SK-N-SH treated with all-trans-retinoic acid at 6 μM for 48 hours (cell line): ENCODE measurements around the gene MAP4K4.

Source experiments
- CSRNP3 ChIP-seq: fragments of 250-450 bp; sonication (Bioruptor Pico); IDR thresholded peaks from 2 replicates; pipeline ENCODE4 v1.5.1; 2021; ENCODE audit warnings: mild to moderate bottlenecking, moderate library complexity
- ESRRG ChIP-seq: fragments of 250-450 bp; sonication (Bioruptor Pico); IDR thresholded peaks from 2 replicates; pipeline ENCODE4 v1.6.1; 2021; ENCODE audit warnings: mild to moderate bottlenecking
- TCF4 ChIP-seq: fragments of 250-450 bp; sonication (Bioruptor Pico); IDR thresholded peaks from 2 replicates; pipeline ENCODE4 v1.8.0; 2021; ENCODE audit warnings: mild to moderate bottlenecking, moderate library complexity, borderline replicate concordance
- TOX ChIP-seq: fragments of 250-450 bp; sonication (Bioruptor Pico); IDR thresholded peaks from 2 replicates; pipeline ENCODE4 v1.8.0; 2021; ENCODE audit warnings: mild to moderate bottlenecking, moderate library complexity, borderline replicate concordance
- TSHZ2 ChIP-seq: fragments of 250-450 bp; sonication (Bioruptor Pico); IDR thresholded peaks from 2 replicates; pipeline ENCODE4 v1.5.0; 2020; ENCODE audit warnings: mild to moderate bottlenecking, moderate library complexity
- ZNF565 ChIP-seq: fragments of 450-650 bp; formaldehyde crosslinking; conservative IDR thresholded peaks from 2 replicates; pipeline ENCODE4 v1.5.0; 2020; ENCODE audit warnings: low read depth, mild to moderate bottlenecking, moderate library complexity
- TF ChIP-seq, protein P1 (sequence below): fragments of 250-450 bp; sonication (Bioruptor Pico); IDR thresholded peaks from 2 replicates; pipeline ENCODE4 v1.8.0; 2020; ENCODE audit warnings: mild to moderate bottlenecking, moderate library complexity, borderline replicate concordance

GRCh38 chr2:101723371-101724124, 26.0 kb downstream of the MAP4K4 start:
- TF ChIP-seq TOX (no peak), CSRNP3 (CRISPR knock-in tag) (no peak), TSHZ2 (no peak), ZNF565 (CRISPR knock-in tag) (no peak), ESRRG (CRISPR knock-in tag) (no peak), TCF4 (CRISPR knock-in tag) (no peak)
- TF ChIP-seq, protein P1, sequence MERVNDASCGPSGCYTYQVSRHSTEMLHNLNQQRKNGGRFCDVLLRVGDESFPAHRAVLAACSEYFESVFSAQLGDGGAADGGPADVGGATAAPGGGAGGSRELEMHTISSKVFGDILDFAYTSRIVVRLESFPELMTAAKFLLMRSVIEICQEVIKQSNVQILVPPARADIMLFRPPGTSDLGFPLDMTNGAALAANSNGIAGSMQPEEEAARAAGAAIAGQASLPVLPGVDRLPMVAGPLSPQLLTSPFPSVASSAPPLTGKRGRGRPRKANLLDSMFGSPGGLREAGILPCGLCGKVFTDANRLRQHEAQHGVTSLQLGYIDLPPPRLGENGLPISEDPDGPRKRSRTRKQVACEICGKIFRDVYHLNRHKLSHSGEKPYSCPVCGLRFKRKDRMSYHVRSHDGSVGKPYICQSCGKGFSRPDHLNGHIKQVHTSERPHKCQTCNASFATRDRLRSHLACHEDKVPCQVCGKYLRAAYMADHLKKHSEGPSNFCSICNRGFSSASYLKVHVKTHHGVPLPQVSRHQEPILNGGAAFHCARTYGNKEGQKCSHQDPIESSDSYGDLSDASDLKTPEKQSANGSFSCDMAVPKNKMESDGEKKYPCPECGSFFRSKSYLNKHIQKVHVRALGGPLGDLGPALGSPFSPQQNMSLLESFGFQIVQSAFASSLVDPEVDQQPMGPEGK, result no peak
